ENCODE measurements around the gene SUGP2.

Gene SUGP2

GRCh38 chr19:19050731-19051130 lies 17.4 kb upstream of the SUGP2 start:
- no peak for TF ChIP-seq CTCF (IDR thresholded peaks at IDR 0.05; ENCODE audit: insufficient read depth, low read length, poor library complexity, severe bottlenecking)
- TF ChIP-seq EZH2phosphoT487 (conservative IDR thresholded peaks at IDR 0.05; ENCODE audit: low read length), result no peak
- Histone ChIP-seq H4K20me1 (ENCODE audit: low read depth, low read length) (no peaks in the 10 kb centered on the region), H3K4me3 (ENCODE audit: insufficient read depth, low read length, poor library complexity, severe bottlenecking) (no peak overlapping the region), H3K9me3 (ENCODE audit: insufficient read depth, low read length) (no peaks in the 10 kb centered on the region), H3K9me2 (replicated peaks; ENCODE audit: insufficient read depth, low read length) (no peaks in the 10 kb centered on the region), H3F3A (ENCODE audit: insufficient read depth) (no peaks in the 10 kb centered on the region), H3K27ac (ENCODE audit: low read depth, low read length) (no peak overlapping the region), H3K4me2 (ENCODE audit: low read depth, low read length, poor library complexity, severe bottlenecking) (no peak overlapping the region), H3K36me3 (ENCODE audit: low read length) (peaks cover 6% of the 10 kb centered on the region; the same call in 1 of the 2 replicates), H3K9ac (ENCODE audit: low read length) (no peak overlapping the region), H2AFZ (ENCODE audit: low read depth, low read length, severe bottlenecking) (no peak overlapping the region), H3K27me3 (ENCODE audit: low read length) (no peaks in the 10 kb centered on the region), H3K79me2 (ENCODE audit: insufficient read depth, low read length) (no peaks in the 10 kb centered on the region; the same call in 1 of the 2 replicates)

DNA sequence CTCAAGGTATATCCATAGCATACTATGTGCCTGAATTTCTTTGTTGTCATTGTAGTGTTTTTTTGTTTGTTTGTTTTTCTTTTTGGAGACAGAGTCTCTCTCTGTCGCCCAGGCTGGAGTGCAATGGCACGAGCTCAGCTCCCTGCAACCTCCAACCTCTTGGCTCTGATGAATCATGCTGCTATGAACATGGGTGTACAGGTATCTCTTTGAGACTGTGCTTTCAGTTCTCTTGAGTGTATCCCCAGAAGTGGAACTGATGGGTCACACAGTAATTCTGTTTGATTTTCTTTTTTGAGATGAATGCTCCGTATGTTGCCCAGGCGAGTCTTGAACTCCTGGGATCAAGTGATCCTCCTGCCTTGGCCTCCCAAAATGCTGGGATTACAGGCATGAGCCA lies 16.8 kb upstream of the SUGP2 start:
- H3K4me3 ChIP-seq (ENCODE audit: insufficient read depth, low read length, poor library complexity, severe bottlenecking), result no peak overlapping the region
- no peak overlapping the region for H3K27ac ChIP-seq (ENCODE audit: low read depth, low read length)
- no peaks in the 10 kb centered on the region; the same call in 1 of the 2 replicates for H3K79me2 ChIP-seq (ENCODE audit: insufficient read depth, low read length)
- no peaks in the 10 kb centered on the region for H3K27me3 ChIP-seq (ENCODE audit: low read length)
- no peak overlapping the region for H2AFZ ChIP-seq (ENCODE audit: low read depth, low read length, severe bottlenecking)
- no peaks in the 10 kb centered on the region for H3K9me2 ChIP-seq (replicated peaks; ENCODE audit: insufficient read depth, low read length)
- H3K4me2 ChIP-seq (ENCODE audit: low read depth, low read length, poor library complexity, severe bottlenecking), result no peak overlapping the region
- no peak overlapping the region for H3K9ac ChIP-seq (ENCODE audit: low read length)
- H3K9me3 ChIP-seq (ENCODE audit: insufficient read depth, low read length), result no peaks in the 10 kb centered on the region
- H4K20me1 ChIP-seq (ENCODE audit: low read depth, low read length), result no peaks in the 10 kb centered on the region
- TF ChIP-seq EZH2phosphoT487 (conservative IDR thresholded peaks at IDR 0.05; ENCODE audit: low read length), result no peak
- no peak for TF ChIP-seq CTCF (IDR thresholded peaks at IDR 0.05; ENCODE audit: insufficient read depth, low read length, poor library complexity, severe bottlenecking)
- no peaks in the 10 kb centered on the region for H3F3A ChIP-seq (ENCODE audit: insufficient read depth)
- H3K36me3 ChIP-seq (ENCODE audit: low read length), result peaks cover 6% of the 10 kb centered on the region; the same call in 1 of the 2 replicates

DNA sequence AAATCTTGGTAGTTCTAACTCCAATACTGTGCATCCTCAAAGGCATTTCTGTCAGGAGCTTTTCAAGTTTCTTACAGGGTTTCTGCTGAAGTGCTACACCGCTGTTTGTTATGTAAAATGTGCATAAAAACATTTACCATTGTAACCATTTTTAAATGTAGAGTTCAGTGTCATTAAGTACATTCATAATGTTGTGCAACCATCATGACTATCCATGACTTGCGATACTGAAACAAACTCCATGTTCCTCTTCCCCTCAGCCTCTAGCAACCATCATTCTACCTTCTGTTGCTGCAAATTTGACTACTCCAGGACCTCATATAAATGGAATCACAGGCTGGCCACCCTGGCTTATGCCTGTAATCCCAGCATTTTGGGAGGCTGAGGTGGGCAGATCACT lies 16.1 kb upstream of the SUGP2 start:
- Histone ChIP-seq H3K36me3 (ENCODE audit: low read length) (peaks cover 6% of the 10 kb centered on the region; the same call in 1 of the 2 replicates), H3K9ac (ENCODE audit: low read length) (no peak overlapping the region), H3K9me3 (ENCODE audit: insufficient read depth, low read length) (no peaks in the 10 kb centered on the region), H3K27me3 (ENCODE audit: low read length) (no peaks in the 10 kb centered on the region), H4K20me1 (ENCODE audit: low read depth, low read length) (no peaks in the 10 kb centered on the region), H3F3A (ENCODE audit: insufficient read depth) (no peaks in the 10 kb centered on the region), H3K4me2 (ENCODE audit: low read depth, low read length, poor library complexity, severe bottlenecking) (no peak overlapping the region), H2AFZ (ENCODE audit: low read depth, low read length, severe bottlenecking) (no peak overlapping the region), H3K9me2 (replicated peaks; ENCODE audit: insufficient read depth, low read length) (no peaks in the 10 kb centered on the region), H3K79me2 (ENCODE audit: insufficient read depth, low read length) (no peaks in the 10 kb centered on the region; the same call in 1 of the 2 replicates), H3K4me3 (ENCODE audit: insufficient read depth, low read length, poor library complexity, severe bottlenecking) (no peak overlapping the region), H3K27ac (ENCODE audit: low read depth, low read length) (no peak overlapping the region)
- TF ChIP-seq EZH2phosphoT487 (conservative IDR thresholded peaks at IDR 0.05; ENCODE audit: low read length) (no peak), CTCF (IDR thresholded peaks at IDR 0.05; ENCODE audit: insufficient read depth, low read length, poor library complexity, severe bottlenecking) (no peak)

Measured in SU-DHL-6 (cell line).